ENCODE data around the gene MND1.

DNA sequence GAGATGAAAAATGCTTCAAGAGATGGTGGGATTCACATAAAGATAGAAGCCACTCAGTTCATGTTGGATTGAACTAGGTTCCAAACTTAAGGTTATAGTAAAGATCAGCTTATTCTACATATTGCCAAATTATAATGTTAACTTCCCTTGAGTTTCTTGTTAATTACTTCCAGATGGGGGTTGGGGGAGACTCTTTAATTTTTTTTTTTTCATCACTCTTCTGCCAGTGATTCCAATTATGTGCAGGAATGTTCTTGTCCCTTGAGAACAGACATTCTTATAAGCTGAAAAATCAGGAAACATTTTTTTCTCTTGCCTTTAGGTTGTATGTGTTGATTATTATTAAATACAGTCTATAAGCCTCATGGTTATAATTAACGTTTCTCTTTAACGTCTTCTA lies 30.0 kb downstream of the MND1 start:
- TF ChIP-seq EZH2phosphoT487 (IDR thresholded peaks at IDR 0.05; ENCODE audit: borderline replicate concordance, low read length) = no peak
- TF ChIP-seq, protein P1, sequence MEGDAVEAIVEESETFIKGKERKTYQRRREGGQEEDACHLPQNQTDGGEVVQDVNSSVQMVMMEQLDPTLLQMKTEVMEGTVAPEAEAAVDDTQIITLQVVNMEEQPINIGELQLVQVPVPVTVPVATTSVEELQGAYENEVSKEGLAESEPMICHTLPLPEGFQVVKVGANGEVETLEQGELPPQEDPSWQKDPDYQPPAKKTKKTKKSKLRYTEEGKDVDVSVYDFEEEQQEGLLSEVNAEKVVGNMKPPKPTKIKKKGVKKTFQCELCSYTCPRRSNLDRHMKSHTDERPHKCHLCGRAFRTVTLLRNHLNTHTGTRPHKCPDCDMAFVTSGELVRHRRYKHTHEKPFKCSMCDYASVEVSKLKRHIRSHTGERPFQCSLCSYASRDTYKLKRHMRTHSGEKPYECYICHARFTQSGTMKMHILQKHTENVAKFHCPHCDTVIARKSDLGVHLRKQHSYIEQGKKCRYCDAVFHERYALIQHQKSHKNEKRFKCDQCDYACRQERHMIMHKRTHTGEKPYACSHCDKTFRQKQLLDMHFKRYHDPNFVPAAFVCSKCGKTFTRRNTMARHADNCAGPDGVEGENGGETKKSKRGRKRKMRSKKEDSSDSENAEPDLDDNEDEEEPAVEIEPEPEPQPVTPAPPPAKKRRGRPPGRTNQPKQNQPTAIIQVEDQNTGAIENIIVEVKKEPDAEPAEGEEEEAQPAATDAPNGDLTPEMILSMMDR (IDR thresholded peaks at IDR 0.05; ENCODE audit: low read depth, low read length, poor library complexity, severe bottlenecking) = no peak

All from DOHH2 (cell line).